Upper lobe of left lung (tissue), 4 donors: Measurements from ENCODE around the gene ZBTB38.

Experiments used
- CTCF ChIP-seq, 6 experiments: fragments of 450-650 bp in 4 of 6; fragments of 200-600 bp in 2 of 6; sonication (generic) in 2 of 6; IDR thresholded peaks; one replicate each; pipeline ENCODE4 v1.5.1; 2016 to 2019; ENCODE audit warnings: antibody characterized with exemption in 6 of 6
- EP300 ChIP-seq, 4 donors: sonication (generic); formaldehyde crosslinking; IDR thresholded peaks; one replicate each; pipeline ENCODE4 v1.5.1; 2017; ENCODE audit warnings: antibody characterized with exemption in 4 of 4, control low read depth in 2 of 4
- POLR2A ChIP-seq, 4 donors: fragments of 450-650 bp; IDR thresholded peaks; one replicate each; pipeline ENCODE4 v1.5.1; 2016 to 2017; ENCODE audit warnings: antibody characterized with exemption in 4 of 4, mild to moderate bottlenecking in 2 of 4
- POLR2AphosphoS5 ChIP-seq, 2 donors: sonication (generic); formaldehyde crosslinking; IDR thresholded peaks; one replicate each; pipeline ENCODE4 v1.5.1; 2017; ENCODE audit warnings: antibody characterized with exemption in 2 of 2

DNA sequence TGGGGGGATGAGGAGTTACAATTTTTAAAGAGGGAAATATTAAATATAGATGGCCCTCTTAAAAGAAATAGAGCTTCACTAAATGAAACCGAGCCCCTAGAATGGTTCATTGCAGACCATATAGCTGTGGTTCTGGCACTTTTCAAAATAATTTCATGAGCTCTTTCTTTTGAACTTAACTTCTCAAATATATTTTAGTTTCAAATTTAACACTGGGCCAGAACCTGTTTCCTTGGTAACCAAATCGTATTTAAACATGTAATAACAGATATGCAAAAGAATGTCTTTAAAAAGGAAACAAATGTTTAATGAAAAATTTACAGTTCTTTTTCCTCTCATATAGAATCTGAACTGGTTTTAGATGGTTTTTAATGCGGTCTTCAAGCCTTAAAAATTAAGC, 20.1 kb downstream of the ZBTB38 start:
- no peak for TF ChIP-seq POLR2AphosphoS5 (IDR thresholded peaks at IDR 0.05)
- TF ChIP-seq CTCF (IDR thresholded peaks at IDR 0.05) = no peak
- no peak for TF ChIP-seq POLR2A (IDR thresholded peaks at IDR 0.05)
- no peak for TF ChIP-seq EP300 (IDR thresholded peaks at IDR 0.05)
